IPS-18a (cell line): Measurements from ENCODE around the gene NRP2.

Experiments used
- H3K27ac ChIP-seq: one replicate; pipeline ENCODE4 v1.5.1; 2013; ENCODE audit warnings: low read length
- H3K27me3 ChIP-seq: one replicate; pipeline ENCODE4 v1.6.1; 2013; ENCODE audit warnings: mild to moderate bottlenecking, low read length; ENCODE audit not compliant: control insufficient read depth, insufficient read depth
- H3K36me3 ChIP-seq: one replicate; pipeline ENCODE4 v1.6.1; 2013; ENCODE audit warnings: low read depth, low read length; ENCODE audit not compliant: control insufficient read depth
- H3K4me1 ChIP-seq: one replicate; pipeline ENCODE4 v1.6.1; 2013; ENCODE audit warnings: low read depth, low read length; ENCODE audit not compliant: control insufficient read depth
- H3K4me3 ChIP-seq: one replicate; pipeline ENCODE4 v1.5.1; 2013; ENCODE audit warnings: low read length
- H3K9ac ChIP-seq: one replicate; pipeline ENCODE4 v1.6.1; 2013; ENCODE audit warnings: mild to moderate bottlenecking, low read length, moderate library complexity
- H3K9me3 ChIP-seq: one replicate; pipeline ENCODE4 v1.6.1; 2013; ENCODE audit warnings: low read depth, low read length; ENCODE audit not compliant: control insufficient read depth

Gene NRP2, protein sequence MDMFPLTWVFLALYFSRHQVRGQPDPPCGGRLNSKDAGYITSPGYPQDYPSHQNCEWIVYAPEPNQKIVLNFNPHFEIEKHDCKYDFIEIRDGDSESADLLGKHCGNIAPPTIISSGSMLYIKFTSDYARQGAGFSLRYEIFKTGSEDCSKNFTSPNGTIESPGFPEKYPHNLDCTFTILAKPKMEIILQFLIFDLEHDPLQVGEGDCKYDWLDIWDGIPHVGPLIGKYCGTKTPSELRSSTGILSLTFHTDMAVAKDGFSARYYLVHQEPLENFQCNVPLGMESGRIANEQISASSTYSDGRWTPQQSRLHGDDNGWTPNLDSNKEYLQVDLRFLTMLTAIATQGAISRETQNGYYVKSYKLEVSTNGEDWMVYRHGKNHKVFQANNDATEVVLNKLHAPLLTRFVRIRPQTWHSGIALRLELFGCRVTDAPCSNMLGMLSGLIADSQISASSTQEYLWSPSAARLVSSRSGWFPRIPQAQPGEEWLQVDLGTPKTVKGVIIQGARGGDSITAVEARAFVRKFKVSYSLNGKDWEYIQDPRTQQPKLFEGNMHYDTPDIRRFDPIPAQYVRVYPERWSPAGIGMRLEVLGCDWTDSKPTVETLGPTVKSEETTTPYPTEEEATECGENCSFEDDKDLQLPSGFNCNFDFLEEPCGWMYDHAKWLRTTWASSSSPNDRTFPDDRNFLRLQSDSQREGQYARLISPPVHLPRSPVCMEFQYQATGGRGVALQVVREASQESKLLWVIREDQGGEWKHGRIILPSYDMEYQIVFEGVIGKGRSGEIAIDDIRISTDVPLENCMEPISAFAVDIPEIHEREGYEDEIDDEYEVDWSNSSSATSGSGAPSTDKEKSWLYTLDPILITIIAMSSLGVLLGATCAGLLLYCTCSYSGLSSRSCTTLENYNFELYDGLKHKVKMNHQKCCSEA

DNA sequence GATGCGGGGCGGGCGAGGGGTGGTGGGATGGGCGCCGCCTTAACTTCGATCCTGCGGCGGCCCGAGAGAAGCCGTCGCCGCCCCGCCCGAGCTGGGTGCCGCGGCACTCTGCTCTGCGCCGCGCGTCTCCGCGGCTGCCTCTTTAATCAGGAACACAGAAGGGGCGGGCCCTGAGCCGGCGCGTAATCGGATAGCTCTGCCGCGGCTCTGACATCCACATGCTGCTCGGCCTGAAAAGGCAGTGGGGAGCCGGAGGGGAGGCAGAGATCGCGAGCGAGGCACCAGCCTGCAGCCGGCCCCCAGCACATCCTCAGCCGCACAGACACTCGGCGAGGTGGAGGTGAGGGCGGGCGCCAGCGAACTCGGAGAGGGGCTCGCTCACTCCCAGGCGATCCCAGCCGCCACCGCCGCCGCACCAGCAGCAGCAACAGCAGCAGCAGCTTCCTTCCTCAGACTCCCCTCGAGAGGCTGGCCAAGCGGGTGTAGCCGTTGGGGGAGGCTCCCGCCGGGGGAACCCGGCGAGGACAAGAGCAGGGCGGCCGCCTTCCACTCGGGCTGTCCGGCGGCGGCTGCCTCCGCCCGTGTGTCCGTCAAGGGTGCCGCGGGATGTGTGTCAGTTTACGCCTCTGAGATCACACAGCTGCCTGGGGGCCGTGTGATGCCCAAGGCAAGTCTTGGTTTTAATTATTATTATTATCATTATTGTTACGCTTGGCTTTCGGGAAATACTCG is at the start of gene NRP2:
TSS of gene NRP2 (plus strand) at position 263 of the 732 bp plus-strand sequence. CDS start 790 bp downstream, outside the sequence.
- Histone ChIP-seq H3K4me3 (peak within 1 kb of the TSS; percentile 73), H3K4me1 (peaks cover 49% of the 10 kb centered on the region), H3K9ac (peak within 1 kb of the TSS; percentile 77), H3K9me3 (no peaks in the 10 kb centered on the region), H3K36me3 (no peaks in the 10 kb centered on the region), H3K27ac (no peak within 1 kb of the TSS), H3K27me3 (peaks cover 53% of the 10 kb centered on the region)

DNA sequence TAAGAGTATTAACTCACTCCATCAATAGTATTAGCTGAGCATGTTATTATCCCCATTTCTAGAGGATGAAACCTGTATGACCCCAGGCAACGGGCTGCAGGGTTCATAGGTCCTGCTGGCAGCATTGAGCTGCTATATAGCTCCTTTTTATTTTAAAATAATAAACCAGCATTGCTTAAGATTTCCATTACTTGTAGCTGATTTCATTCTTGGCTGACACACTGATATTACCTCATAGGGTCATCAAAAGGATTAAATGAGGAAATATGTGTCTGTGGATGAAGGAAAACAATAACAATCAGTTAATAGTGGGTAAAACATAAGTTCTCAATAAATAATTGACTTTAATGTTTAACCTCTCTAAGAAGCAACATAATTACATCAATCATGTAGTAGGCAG is 48.3 kb upstream of the NRP2 start:
- Histone ChIP-seq H3K4me1 (peaks cover 4% of the 10 kb centered on the region), H3K9me3 (no peaks in the 10 kb centered on the region), H3K27me3 (no peaks in the 10 kb centered on the region), H3K36me3 (no peaks in the 10 kb centered on the region), H3K27ac (no peak overlapping the region), H3K9ac (no peak overlapping the region), H3K4me3 (no peak overlapping the region)

- no peak overlapping the region for H3K9ac ChIP-seq
- H3K9me3 ChIP-seq: no peaks in the 10 kb centered on the region
- no peak overlapping the region for H3K4me3 ChIP-seq
- H3K27me3 ChIP-seq: no peaks in the 10 kb centered on the region
- H3K27ac ChIP-seq: no peak overlapping the region
- peaks cover 6% of the 10 kb centered on the region for H3K4me1 ChIP-seq
- no peaks in the 10 kb centered on the region for H3K36me3 ChIP-seq
Measured at GRCh38 chr2:205636549-205637319, 45.6 kb upstream of the NRP2 start.

- H3K27me3 ChIP-seq: no peaks in the 10 kb centered on the region
- H3K4me3 ChIP-seq: no peak overlapping the region
- H3K9me3 ChIP-seq: no peaks in the 10 kb centered on the region
- peaks cover 6% of the 10 kb centered on the region for H3K4me1 ChIP-seq
- no peak overlapping the region for H3K9ac ChIP-seq
- H3K36me3 ChIP-seq: no peaks in the 10 kb centered on the region
- no peak overlapping the region for H3K27ac ChIP-seq
Measured at GRCh38 chr2:205637320-205637602, 45.0 kb upstream of the NRP2 start.

GRCh38 chr2:205637779-205638503 is 44.4 kb upstream of the NRP2 start:
- Histone ChIP-seq H3K4me1 (peaks cover 6% of the 10 kb centered on the region), H3K27me3 (no peaks in the 10 kb centered on the region), H3K9ac (no peak overlapping the region), H3K9me3 (no peaks in the 10 kb centered on the region), H3K36me3 (no peaks in the 10 kb centered on the region), H3K27ac (no peak overlapping the region), H3K4me3 (no peak overlapping the region)

GRCh38 chr2:205640716-205641115 is 41.6 kb upstream of the NRP2 start:
- H3K27ac ChIP-seq: no peak overlapping the region
- H3K9ac ChIP-seq: no peak overlapping the region
- H3K9me3 ChIP-seq: no peaks in the 10 kb centered on the region
- H3K4me3 ChIP-seq: no peak overlapping the region
- peaks cover 6% of the 10 kb centered on the region for H3K4me1 ChIP-seq
- no peaks in the 10 kb centered on the region for H3K27me3 ChIP-seq
- no peaks in the 10 kb centered on the region for H3K36me3 ChIP-seq

DNA sequence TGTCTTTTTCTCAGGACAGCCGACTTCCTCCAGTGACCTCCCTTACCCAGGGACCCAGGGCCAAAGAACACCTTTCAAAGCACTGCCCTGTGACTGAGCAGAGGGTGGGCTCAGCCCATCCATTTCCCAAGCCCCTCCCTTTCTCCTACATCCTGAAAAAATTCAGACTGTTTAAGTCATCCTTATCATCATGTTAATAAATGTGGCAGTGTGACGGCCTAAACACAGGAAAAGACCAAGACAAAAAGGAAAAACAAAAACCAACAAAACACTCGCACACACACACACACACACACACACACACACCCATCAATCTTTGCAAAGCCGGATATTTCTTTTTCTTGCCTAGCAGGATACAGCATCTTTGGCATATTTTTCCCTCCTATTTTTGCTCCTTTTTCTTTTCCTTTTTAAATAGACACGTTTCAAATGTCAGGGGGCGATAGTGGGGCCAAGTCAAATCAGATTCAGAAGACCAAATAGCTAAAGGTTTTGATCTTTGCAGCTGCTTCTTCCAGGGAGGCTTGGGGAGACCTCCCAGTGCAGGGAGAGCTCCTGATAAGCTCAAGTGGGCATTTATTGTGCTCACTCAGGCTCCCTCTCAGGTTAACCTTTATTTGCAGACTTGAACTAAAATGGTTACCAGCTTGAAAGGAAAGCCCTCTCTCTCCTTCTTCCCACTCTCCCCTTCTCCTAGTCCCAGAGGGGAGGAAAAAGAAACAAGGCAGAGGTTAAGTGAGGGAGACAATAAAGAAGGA is 39.5 kb upstream of the NRP2 start:
- Histone ChIP-seq H3K27me3 (no peaks in the 10 kb centered on the region), H3K27ac (no peak overlapping the region), H3K4me1 (peaks cover 10% of the 10 kb centered on the region), H3K4me3 (no peak overlapping the region), H3K9me3 (no peaks in the 10 kb centered on the region), H3K9ac (no peak overlapping the region), H3K36me3 (no peaks in the 10 kb centered on the region)

DNA sequence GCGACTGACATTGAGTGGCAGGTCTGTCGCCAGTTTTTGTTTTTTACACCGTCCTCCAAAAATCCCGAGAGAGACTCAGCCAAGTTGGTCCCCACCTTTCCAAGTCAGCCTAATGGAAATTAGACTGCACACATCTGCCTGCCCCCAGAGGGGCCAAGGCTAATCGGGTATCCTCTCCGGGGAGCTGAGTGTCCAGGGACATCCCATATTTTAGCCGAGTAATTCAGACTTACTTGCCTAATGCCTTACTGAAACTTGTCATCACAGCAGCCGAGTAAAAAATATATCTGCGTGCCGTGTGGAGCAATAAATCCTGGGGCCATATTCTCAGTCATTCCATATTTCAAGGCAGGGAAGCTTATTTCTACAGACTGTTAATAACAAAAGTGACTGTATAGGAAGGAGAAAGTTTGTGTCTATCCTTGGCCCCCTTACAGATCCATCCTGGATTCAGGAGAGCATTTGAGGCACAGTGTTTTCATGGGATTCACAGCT is 38.9 kb upstream of the NRP2 start:
- H3K9me3 ChIP-seq: no peaks in the 10 kb centered on the region
- H3K36me3 ChIP-seq: no peaks in the 10 kb centered on the region
- H3K9ac ChIP-seq: no peak overlapping the region
- H3K27me3 ChIP-seq: no peaks in the 10 kb centered on the region
- H3K4me3 ChIP-seq: no peak overlapping the region
- H3K27ac ChIP-seq: no peak overlapping the region
- H3K4me1 ChIP-seq: peaks cover 10% of the 10 kb centered on the region

DNA sequence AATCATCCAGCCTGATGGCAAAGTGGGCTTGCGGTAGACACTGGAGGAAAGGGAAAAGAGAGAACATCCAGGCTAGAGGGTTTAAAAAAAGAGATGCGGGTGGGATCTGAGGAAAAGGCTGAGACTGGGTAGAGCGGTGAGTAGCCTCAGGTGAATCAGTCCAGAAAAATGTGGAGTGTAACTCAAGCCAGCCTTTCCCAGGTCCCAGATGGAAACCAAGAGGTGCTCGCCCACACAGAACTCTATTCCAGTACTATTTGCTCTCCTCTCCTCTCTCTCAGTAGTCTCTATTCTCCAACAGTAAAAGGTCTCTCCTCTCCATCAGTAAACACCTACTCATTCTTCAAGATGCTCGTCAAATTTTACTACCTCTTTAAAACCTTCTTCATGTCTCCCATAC is 38.3 kb upstream of the NRP2 start:
- no peaks in the 10 kb centered on the region for H3K9me3 ChIP-seq
- no peak overlapping the region for H3K9ac ChIP-seq
- no peak overlapping the region for H3K4me3 ChIP-seq
- H3K4me1 ChIP-seq: peaks cover 10% of the 10 kb centered on the region
- no peak overlapping the region for H3K27ac ChIP-seq
- H3K36me3 ChIP-seq: no peaks in the 10 kb centered on the region
- no peaks in the 10 kb centered on the region for H3K27me3 ChIP-seq

- Histone ChIP-seq H3K4me1 (peaks cover 19% of the 10 kb centered on the region), H3K4me3 (no peak overlapping the region), H3K27ac (no peak overlapping the region)
Measured at GRCh38 chr2:205646680-205647079, 35.6 kb upstream of the NRP2 start.

More at GRCh38 chr2:205646680-205647079, 35.6 kb upstream of the NRP2 start:
- no peaks in the 10 kb centered on the region for H3K9me3 ChIP-seq
- H3K27me3 ChIP-seq: no peaks in the 10 kb centered on the region
- no peak overlapping the region for H3K9ac ChIP-seq
- no peaks in the 10 kb centered on the region for H3K36me3 ChIP-seq
